GM21423 (cell line): ENCODE results near the gene FGR.

Experiments used
- ATAC-seq: cut with Tn5 transposase; IDR thresholded peaks from one replicate; pipeline ENCODE4 v1.9.1; 2021; ENCODE audit warnings: mild to moderate bottlenecking, moderate library complexity; ENCODE audit not compliant: unreplicated experiment

The FGR gene

GRCh38 chr1:27618341-27619082 is 16.5 kb downstream of the FGR start:
- no peak for ATAC-seq

- ATAC-seq, result no peak
Measured at GRCh38 chr1:27617420-27617819, 17.6 kb downstream of the FGR start.

GRCh38 chr1:27616441-27616840 is 18.5 kb downstream of the FGR start:
- no peak for ATAC-seq

- ATAC-seq, result no peak
Measured at GRCh38 chr1:27615346-27616192, 19.4 kb downstream of the FGR start.

- ATAC-seq, result no peak
Measured at GRCh38 chr1:27614625-27615344, 20.2 kb downstream of the FGR start.

- no peak for ATAC-seq
Measured at GRCh38 chr1:27614043-27614624, 20.9 kb downstream of the FGR start.

- no peak for ATAC-seq
Measured at GRCh38 chr1:27612718-27613117, 22.3 kb downstream of the FGR start.

- no peak for ATAC-seq
Measured at GRCh38 chr1:27611450-27611849, 23.5 kb downstream of the FGR start.

- no peak for ATAC-seq
Measured at GRCh38 chr1:27609618-27610240, 25.3 kb downstream of the FGR start.

- no peak for ATAC-seq
Measured at GRCh38 chr1:27609210-27609555, 25.8 kb downstream of the FGR start.

- ATAC-seq, result no peak
Measured at GRCh38 chr1:27607239-27607804, 27.7 kb downstream of the FGR start.

GRCh38 chr1:27606708-27607238 is 28.2 kb downstream of the FGR start:
- no peak for ATAC-seq

GRCh38 chr1:27605796-27606707 is 28.9 kb downstream of the FGR start:
- no peak for ATAC-seq

GRCh38 chr1:27605300-27605766 is 29.7 kb downstream of the FGR start:
- no peak for ATAC-seq

- no peak for ATAC-seq
Measured at GRCh38 chr1:27604579-27605299, 30.2 kb downstream of the FGR start.

GRCh38 chr1:27603681-27604578 is 31.1 kb downstream of the FGR start, which contains the start of gene AHDC1:
AHDC1 (minus strand) TSS chr1:27604144; CDS start chr1:27552115, 52,029 bp downstream.
- peak; percentile 39 for ATAC-seq

GRCh38 chr1:27603309-27603680 is 31.7 kb downstream of the FGR start:
- no peak for ATAC-seq
